KOPT-K1 (cell line): Measurements from ENCODE around the gene SMLR1.

Experiments used
- H3K27ac ChIP-seq: fragments of 200-600 bp; sonication (generic); 2 replicates; pipeline ENCODE4 v1.5.1; 2016; ENCODE audit warnings: antibody characterized with exemption, mild to moderate bottlenecking, low read depth, low read length; ENCODE audit not compliant: poor library complexity, severe bottlenecking
- H3K36me3 ChIP-seq: fragments of 200-600 bp; sonication (generic); 2 replicates; pipeline ENCODE4 v1.5.1; 2017; ENCODE audit warnings: antibody characterized with exemption, mild to moderate bottlenecking, low read length, moderate library complexity; ENCODE audit not compliant: insufficient read depth
- H3K9me3 ChIP-seq: fragments of 200-600 bp; sonication (generic); 2 replicates; pipeline ENCODE4 v1.5.1; 2017; ENCODE audit warnings: antibody characterized with exemption, low read length, mild to moderate bottlenecking; ENCODE audit not compliant: insufficient read depth, poor library complexity, severe bottlenecking

The SMLR1 gene

GRCh38 chr6:130858054-130858453 is 30.8 kb downstream of the SMLR1 start:
- Histone ChIP-seq H3K27ac (no peak overlapping the region), H3K36me3 (no peaks in the 10 kb centered on the region), H3K9me3 (no peaks in the 10 kb centered on the region)

GRCh38 chr6:130858498-130859160 is 31.4 kb downstream of the SMLR1 start:
- H3K27ac ChIP-seq: no peak overlapping the region
- H3K36me3 ChIP-seq: peaks cover 3% of the 10 kb centered on the region; the same call in 1 of the 2 replicates

DNA sequence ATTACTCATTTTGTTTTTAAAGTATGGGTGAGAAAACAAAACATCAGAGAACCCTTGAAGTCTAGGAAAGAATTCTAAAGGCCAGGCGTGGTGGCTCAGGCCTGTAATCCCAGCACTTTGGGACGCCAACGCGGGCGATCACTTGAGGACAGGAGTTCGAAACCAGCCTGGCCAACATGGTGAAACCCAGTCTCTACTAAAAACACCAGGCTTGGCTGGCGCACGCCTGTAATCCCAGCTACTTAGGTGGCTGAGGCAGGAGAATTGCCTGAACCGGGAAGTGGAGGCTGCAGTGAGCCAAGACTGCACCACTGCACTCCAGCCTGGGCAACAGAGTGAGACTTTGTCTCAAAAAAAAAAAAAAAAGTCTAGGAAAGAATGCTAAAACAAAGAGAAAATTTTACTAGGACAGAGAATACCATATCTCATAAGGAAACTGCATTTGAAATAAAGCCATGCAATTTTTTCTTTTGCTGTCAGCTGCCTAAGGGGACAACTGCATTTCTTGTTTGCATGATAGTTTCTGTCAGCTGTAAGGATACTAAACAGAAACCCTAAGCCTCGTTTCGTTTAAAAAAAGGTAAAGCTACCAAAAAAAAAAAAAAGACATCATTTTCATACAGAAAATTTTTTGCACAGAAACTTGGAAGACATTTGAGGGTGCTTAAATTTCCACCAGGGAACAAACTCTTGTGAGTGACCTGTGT is 32.1 kb downstream of the SMLR1 start:
- H3K9me3 ChIP-seq: no peaks in the 10 kb centered on the region
- no peak overlapping the region for H3K27ac ChIP-seq
- peaks cover 3% of the 10 kb centered on the region; the same call in 1 of the 2 replicates for H3K36me3 ChIP-seq

More at GRCh38 chr6:130858498-130859160, 31.4 kb downstream of the SMLR1 start:
- no peaks in the 10 kb centered on the region for H3K9me3 ChIP-seq

- Histone ChIP-seq H3K27ac (no peak overlapping the region), H3K36me3 (peaks cover 15% of the 10 kb centered on the region), H3K9me3 (no peaks in the 10 kb centered on the region)
Observed at GRCh38 chr6:130862370-130862769, 35.2 kb downstream of the SMLR1 start.

DNA sequence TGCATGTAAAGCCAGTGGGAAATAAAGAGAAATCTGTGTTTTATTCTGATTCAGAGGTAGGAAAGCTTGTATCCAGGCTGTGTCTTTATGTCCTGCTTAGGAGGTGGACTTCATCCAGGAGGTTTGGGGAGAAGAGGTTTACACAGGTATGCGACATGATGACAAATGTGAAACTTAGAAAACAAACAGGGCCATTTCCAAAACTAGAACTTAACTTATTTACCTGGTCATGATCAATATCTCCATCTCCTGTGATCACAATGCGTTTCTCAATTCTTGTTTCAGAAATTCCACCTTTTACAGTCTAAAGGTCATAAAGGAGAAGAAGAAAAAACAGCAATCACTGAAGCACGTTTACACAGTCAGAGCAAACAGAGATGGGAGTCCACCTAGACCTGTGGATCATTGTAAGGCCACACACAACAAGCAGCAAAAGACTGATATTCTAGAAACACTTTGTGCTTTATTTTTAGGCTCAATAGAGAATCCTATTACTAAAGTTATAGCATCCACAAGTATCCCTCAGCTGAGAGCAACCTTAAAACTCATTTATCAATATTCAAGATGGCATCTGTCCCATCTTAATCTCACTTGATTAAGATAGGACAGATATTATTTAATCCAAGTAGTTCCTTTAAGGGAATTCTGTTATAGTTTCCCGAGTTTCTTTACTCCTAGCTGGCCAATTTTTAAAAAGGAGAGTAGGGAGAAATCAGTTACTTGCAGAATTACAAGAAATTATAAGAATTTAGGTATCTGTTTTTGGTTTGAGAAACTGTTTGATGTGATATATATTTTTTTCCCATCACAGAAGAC is 36.4 kb downstream of the SMLR1 start:
- peaks cover 16% of the 10 kb centered on the region for H3K36me3 ChIP-seq
- no peak overlapping the region for H3K27ac ChIP-seq
- H3K9me3 ChIP-seq: no peaks in the 10 kb centered on the region

DNA sequence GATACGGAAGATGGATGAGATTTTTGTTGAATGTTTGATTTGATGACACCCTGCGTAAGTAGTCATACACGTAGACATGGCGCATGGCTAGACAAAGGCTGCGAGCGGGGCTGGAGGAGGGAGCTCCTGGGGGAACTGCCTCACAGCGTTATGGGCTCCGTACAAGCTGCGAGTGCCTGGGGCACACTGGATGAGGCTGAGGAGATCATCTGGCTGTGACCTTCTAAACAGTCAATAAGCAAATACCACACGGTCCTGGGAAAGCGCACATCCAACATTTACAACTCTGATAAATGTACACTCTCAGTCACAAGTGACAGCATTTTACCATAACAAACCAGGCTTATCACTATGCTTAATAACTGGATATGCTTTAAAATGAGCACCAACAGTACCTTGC is 37.1 kb downstream of the SMLR1 start:
- peaks cover 23% of the 10 kb centered on the region for H3K36me3 ChIP-seq
- H3K9me3 ChIP-seq: no peaks in the 10 kb centered on the region
- no peak overlapping the region for H3K27ac ChIP-seq

- no peak overlapping the region for H3K27ac ChIP-seq
- no peaks in the 10 kb centered on the region for H3K9me3 ChIP-seq
- peaks cover 27% of the 10 kb centered on the region for H3K36me3 ChIP-seq
Observed at GRCh38 chr6:130865793-130866192, 38.6 kb downstream of the SMLR1 start.

DNA sequence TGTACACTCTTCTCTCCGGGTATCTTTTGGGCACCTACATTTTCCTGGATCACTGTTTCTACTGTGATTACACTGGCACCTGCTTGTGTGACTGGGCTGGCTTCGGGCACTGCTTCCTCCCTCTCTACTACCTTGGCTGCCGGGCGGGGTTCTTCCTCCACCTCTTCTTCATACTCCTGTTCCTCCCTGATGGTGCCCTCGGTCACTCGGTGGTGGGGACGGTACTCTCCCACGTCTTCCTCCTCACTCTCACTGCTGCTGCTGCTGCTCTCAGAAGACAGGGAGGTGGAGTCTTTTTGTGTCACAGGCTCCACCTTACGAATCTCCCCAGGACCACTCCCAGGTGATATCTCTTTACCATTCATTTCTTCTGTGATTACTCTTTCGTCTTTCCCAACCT is 42.5 kb downstream of the SMLR1 start:
- no peak overlapping the region for H3K27ac ChIP-seq
- peaks cover 24% of the 10 kb centered on the region for H3K36me3 ChIP-seq
- H3K9me3 ChIP-seq: no peaks in the 10 kb centered on the region

GRCh38 chr6:130870179-130870880 is 43.1 kb downstream of the SMLR1 start:
- H3K27ac ChIP-seq: no peak overlapping the region
- H3K36me3 ChIP-seq: peaks cover 22% of the 10 kb centered on the region
- H3K9me3 ChIP-seq: no peaks in the 10 kb centered on the region

DNA sequence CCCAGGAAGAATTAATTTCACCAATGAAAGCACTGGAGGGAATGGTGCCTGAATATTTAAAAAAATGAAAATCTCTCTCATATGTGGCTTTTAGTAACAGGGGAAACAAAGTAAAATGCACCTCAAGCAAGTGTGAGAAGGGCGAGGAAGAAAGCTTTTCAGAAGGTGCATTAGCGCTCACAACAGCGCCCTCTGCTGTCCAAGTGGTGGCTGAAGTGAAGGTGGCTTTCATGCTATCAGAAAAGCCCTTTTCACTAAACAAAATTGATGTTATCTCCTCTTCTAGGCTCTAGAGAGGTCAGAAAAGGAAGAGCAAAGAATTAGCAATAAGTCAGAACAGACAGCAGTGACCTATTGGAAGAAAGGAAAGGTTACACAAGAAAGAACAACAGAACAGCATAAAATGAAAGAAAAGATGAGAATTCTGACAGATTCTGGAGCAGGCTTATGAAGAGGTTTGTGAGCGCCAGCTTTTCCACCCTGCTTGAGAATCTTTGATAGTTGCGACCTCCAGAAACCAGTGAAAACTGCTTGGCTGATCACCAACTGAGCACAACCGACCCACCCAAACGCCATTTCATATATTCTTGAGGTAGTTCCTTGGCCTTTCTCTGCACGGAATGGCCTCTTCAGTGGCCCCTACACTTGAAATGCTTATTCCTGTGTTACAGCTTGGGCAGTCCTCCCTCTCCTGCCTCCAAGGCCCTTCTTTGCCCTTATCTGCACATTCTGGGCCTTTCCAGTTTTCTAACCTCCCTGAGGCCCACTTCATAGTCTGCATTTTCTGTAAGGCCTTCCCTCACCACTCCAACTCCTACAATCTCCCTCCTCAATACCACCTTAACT is 45.3 kb downstream of the SMLR1 start:
- H3K27ac ChIP-seq: no peak overlapping the region

DNA sequence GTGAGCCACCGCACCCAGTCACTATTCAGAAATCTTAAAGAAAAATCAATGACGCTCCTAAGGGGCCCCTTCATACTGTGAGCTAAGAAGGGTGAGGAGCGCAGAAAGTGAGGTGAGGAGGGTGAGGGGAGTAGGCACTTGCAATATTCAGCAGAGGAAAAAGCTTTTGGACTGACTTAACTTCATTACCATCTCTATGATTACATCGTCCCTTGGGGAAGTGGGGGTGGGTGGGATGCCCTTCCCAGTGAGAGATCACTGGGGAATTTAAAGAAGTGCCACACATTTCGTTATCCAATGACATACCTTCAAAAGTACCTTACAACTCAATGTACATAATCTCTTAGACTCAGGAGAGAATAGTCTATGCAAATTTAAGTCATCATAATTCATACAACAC is 46.5 kb downstream of the SMLR1 start:
- Histone ChIP-seq H3K27ac (no peak overlapping the region), H3K36me3 (peaks cover 9% of the 10 kb centered on the region), H3K9me3 (no peaks in the 10 kb centered on the region)

More for the DNA sequence above, 45.3 kb downstream of the SMLR1 start:
- H3K9me3 ChIP-seq: no peaks in the 10 kb centered on the region
- peaks cover 11% of the 10 kb centered on the region for H3K36me3 ChIP-seq

- Histone ChIP-seq H3K9me3 (no peaks in the 10 kb centered on the region), H3K27ac (no peak overlapping the region), H3K36me3 (peaks cover 11% of the 10 kb centered on the region; the same call in 1 of the 2 replicates)
Observed at GRCh38 chr6:130879826-130880225, 52.6 kb downstream of the SMLR1 start.

- peaks cover 11% of the 10 kb centered on the region; the same call in 1 of the 2 replicates for H3K36me3 ChIP-seq
- H3K27ac ChIP-seq: no peak overlapping the region
- no peaks in the 10 kb centered on the region for H3K9me3 ChIP-seq
Observed at GRCh38 chr6:130882370-130882769, 55.2 kb downstream of the SMLR1 start.
